Ishikawa (cell line): ENCODE results near the gene EPC2.

Source experiments
- CEBPB ChIP-seq: IDR thresholded peaks from 2 replicates; pipeline ENCODE4 v1.6.1; 2012
- CREB1 ChIP-seq: IDR thresholded peaks from 2 replicates; pipeline ENCODE4 v1.6.1; 2012; ENCODE audit warnings: low read depth
- EP300 ChIP-seq: IDR thresholded peaks from 2 replicates; pipeline ENCODE4 v1.6.1; 2012; ENCODE audit warnings: borderline replicate concordance
- RAD21 ChIP-seq: IDR thresholded peaks from 2 replicates; pipeline ENCODE4 v1.6.1; 2012; ENCODE audit warnings: low read depth
- YY1 ChIP-seq: IDR thresholded peaks from 2 replicates; pipeline ENCODE4 v1.6.1; 2012; ENCODE audit warnings: low read depth
- ZBTB7A ChIP-seq: IDR thresholded peaks from 2 replicates; pipeline ENCODE4 v1.6.1; 2012; ENCODE audit warnings: low read depth
- TF ChIP-seq, protein P1 (sequence below): IDR thresholded peaks from 2 replicates; pipeline ENCODE4 v1.6.1; 2012; ENCODE audit warnings: low read depth, mild to moderate bottlenecking

DNA sequence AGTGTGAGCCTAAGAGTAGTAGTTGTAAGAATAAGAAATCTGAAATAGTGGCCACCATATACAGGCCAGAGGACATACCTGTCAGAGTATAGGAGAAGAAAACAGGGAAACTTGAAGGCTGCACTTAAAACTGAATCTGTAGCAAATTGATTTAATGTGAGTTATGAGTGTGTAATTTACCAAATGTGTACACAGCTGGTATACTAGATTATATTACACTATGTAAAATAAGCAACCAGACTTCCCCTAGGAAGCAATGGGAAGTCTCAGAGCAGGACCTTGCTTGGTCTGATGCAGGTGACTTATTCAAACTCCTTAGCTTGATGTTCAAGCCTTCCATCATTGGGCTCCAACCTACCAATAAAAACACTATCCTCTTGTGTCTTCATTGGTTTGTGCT lies 17.3 kb upstream of the EPC2 start:
- TF ChIP-seq RAD21 (no peak), CEBPB (no peak), EP300 (no peak), YY1 (no peak), CREB1 (no peak), ZBTB7A (no peak)
- TF ChIP-seq, protein P1, sequence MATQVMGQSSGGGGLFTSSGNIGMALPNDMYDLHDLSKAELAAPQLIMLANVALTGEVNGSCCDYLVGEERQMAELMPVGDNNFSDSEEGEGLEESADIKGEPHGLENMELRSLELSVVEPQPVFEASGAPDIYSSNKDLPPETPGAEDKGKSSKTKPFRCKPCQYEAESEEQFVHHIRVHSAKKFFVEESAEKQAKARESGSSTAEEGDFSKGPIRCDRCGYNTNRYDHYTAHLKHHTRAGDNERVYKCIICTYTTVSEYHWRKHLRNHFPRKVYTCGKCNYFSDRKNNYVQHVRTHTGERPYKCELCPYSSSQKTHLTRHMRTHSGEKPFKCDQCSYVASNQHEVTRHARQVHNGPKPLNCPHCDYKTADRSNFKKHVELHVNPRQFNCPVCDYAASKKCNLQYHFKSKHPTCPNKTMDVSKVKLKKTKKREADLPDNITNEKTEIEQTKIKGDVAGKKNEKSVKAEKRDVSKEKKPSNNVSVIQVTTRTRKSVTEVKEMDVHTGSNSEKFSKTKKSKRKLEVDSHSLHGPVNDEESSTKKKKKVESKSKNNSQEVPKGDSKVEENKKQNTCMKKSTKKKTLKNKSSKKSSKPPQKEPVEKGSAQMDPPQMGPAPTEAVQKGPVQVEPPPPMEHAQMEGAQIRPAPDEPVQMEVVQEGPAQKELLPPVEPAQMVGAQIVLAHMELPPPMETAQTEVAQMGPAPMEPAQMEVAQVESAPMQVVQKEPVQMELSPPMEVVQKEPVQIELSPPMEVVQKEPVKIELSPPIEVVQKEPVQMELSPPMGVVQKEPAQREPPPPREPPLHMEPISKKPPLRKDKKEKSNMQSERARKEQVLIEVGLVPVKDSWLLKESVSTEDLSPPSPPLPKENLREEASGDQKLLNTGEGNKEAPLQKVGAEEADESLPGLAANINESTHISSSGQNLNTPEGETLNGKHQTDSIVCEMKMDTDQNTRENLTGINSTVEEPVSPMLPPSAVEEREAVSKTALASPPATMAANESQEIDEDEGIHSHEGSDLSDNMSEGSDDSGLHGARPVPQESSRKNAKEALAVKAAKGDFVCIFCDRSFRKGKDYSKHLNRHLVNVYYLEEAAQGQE = no peak
